ENCODE data around the gene PCBP4.

DNA sequence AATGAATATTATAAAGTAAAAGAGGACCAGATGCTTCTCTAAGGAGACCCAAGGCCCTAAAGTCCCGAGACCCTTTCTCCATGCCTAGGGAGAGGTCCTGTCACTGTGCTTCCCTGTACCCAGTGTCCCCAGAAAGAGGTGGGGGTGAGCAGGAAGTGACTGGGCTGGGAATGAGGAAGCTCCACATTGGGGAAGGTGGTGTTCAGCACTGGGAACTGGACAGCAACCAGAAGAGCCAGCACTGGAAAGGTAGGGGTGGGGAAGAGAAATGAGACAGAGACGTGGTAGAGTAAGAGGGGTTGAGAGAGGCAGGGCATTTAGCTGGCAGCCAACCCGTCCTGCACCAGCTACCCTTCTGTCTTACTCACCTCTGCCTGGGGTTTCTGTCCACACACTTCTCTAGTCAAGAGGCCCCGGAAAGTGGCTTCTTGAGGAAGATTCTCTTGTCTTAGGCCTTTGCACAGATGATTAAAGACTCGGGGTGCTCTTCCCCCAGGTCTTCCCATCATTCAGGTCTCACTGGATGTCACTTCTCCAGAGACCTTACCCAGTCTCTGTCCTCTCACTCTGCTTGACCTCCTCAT lies 37.7 kb downstream of the PCBP4 start:
- TF ChIP-seq CTCF (IDR thresholded peaks at IDR 0.05; ENCODE audit: insufficient read depth, low read length, poor library complexity, severe bottlenecking) (no peak), EZH2phosphoT487 (conservative IDR thresholded peaks at IDR 0.05; ENCODE audit: low read length) (no peak)
